Measurements from ENCODE around the gene CTIF.

Gene CTIF

GRCh38 chr18:48659188-48660009 lies 120.6 kb downstream of the CTIF start:
- no peak for DNase-seq (ENCODE audit: low read depth, low spot score)
- H3K4me1 ChIP-seq (ENCODE audit: control insufficient read depth, insufficient read depth, low read length) = 0 out of 2 replicates have a peak, but pooled peaks cover 2% of the 10 kb centered on the region
- H3K4me3 ChIP-seq (ENCODE audit: low read length) = no peak overlapping the region
- H3K27me3 ChIP-seq (ENCODE audit: control insufficient read depth, insufficient read depth, low read length) = no peaks in the 10 kb centered on the region
- H3K36me3 ChIP-seq (ENCODE audit: control insufficient read depth, insufficient read depth, low read length) = no peaks in the 10 kb centered on the region
- no peaks in the 10 kb centered on the region for H3K9me3 ChIP-seq (ENCODE audit: control insufficient read depth, insufficient read depth, low read length)
- WGBS (ENCODE audit: insufficient coverage, insufficient read length) = no CpG with 5 or more reads among the region's 19 CpGs
- H3K27ac ChIP-seq (ENCODE audit: low read length) = no peak overlapping the region

GRCh38 chr18:48660346-48661228 lies 121.8 kb downstream of the CTIF start:
- Histone ChIP-seq H3K4me1 (ENCODE audit: control insufficient read depth, insufficient read depth, low read length) (0 out of 2 replicates have a peak, but pooled peaks cover 2% of the 10 kb centered on the region), H3K36me3 (ENCODE audit: control insufficient read depth, insufficient read depth, low read length) (no peaks in the 10 kb centered on the region), H3K27me3 (ENCODE audit: control insufficient read depth, insufficient read depth, low read length) (no peaks in the 10 kb centered on the region), H3K9me3 (ENCODE audit: control insufficient read depth, insufficient read depth, low read length) (no peaks in the 10 kb centered on the region), H3K27ac (ENCODE audit: low read length) (no peak overlapping the region), H3K4me3 (ENCODE audit: low read length) (no peak overlapping the region)
- DNase-seq (ENCODE audit: low read depth, low spot score) = no peak
- no CpG with 5 or more reads among the region's 7 CpGs for WGBS (ENCODE audit: insufficient coverage, insufficient read length)

GRCh38 chr18:48661421-48661820 lies 122.6 kb downstream of the CTIF start:
- DNase-seq (ENCODE audit: low read depth, low spot score) = no peak
- no CpG with 5 or more reads among the region's 7 CpGs for WGBS (ENCODE audit: insufficient coverage, insufficient read length)
- H3K9me3 ChIP-seq (ENCODE audit: control insufficient read depth, insufficient read depth, low read length) = no peaks in the 10 kb centered on the region
- no peaks in the 10 kb centered on the region for H3K27me3 ChIP-seq (ENCODE audit: control insufficient read depth, insufficient read depth, low read length)
- no peaks in the 10 kb centered on the region for H3K36me3 ChIP-seq (ENCODE audit: control insufficient read depth, insufficient read depth, low read length)
- H3K4me3 ChIP-seq (ENCODE audit: low read length) = no peak overlapping the region
- H3K4me1 ChIP-seq (ENCODE audit: control insufficient read depth, insufficient read depth, low read length) = 0 out of 2 replicates have a peak, but pooled peaks cover 2% of the 10 kb centered on the region
- no peak overlapping the region for H3K27ac ChIP-seq (ENCODE audit: low read length)

GRCh38 chr18:48662011-48662661 lies 123.3 kb downstream of the CTIF start:
- Histone ChIP-seq H3K9me3 (ENCODE audit: control insufficient read depth, insufficient read depth, low read length) (no peaks in the 10 kb centered on the region), H3K27me3 (ENCODE audit: control insufficient read depth, insufficient read depth, low read length) (no peaks in the 10 kb centered on the region), H3K4me3 (ENCODE audit: low read length) (no peak overlapping the region), H3K27ac (ENCODE audit: low read length) (no peak overlapping the region), H3K36me3 (ENCODE audit: control insufficient read depth, insufficient read depth, low read length) (no peaks in the 10 kb centered on the region), H3K4me1 (ENCODE audit: control insufficient read depth, insufficient read depth, low read length) (0 out of 2 replicates have a peak, but pooled peaks cover 2% of the 10 kb centered on the region)
- no peak for DNase-seq (ENCODE audit: low read depth, low spot score)
- no CpG with 5 or more reads among the region's 9 CpGs for WGBS (ENCODE audit: insufficient coverage, insufficient read length)

GRCh38 chr18:48663096-48663930 lies 124.5 kb downstream of the CTIF start:
- Histone ChIP-seq H3K9me3 (ENCODE audit: control insufficient read depth, insufficient read depth, low read length) (no peaks in the 10 kb centered on the region), H3K27me3 (ENCODE audit: control insufficient read depth, insufficient read depth, low read length) (no peaks in the 10 kb centered on the region), H3K4me3 (ENCODE audit: low read length) (no peak overlapping the region), H3K36me3 (ENCODE audit: control insufficient read depth, insufficient read depth, low read length) (no peaks in the 10 kb centered on the region), H3K27ac (ENCODE audit: low read length) (no peak overlapping the region), H3K4me1 (ENCODE audit: control insufficient read depth, insufficient read depth, low read length) (0 out of 2 replicates have a peak, but pooled peaks cover 2% of the 10 kb centered on the region)
- no peak for DNase-seq (ENCODE audit: low read depth, low spot score)
- no CpG with 5 or more reads among the region's 14 CpGs for WGBS (ENCODE audit: insufficient coverage, insufficient read length)

- no peak overlapping the region for H3K27ac ChIP-seq (ENCODE audit: low read length)
- 0 out of 2 replicates have a peak, but pooled peaks cover 2% of the 10 kb centered on the region for H3K4me1 ChIP-seq (ENCODE audit: control insufficient read depth, insufficient read depth, low read length)
- H3K36me3 ChIP-seq (ENCODE audit: control insufficient read depth, insufficient read depth, low read length) = no peaks in the 10 kb centered on the region
- no peak overlapping the region for H3K4me3 ChIP-seq (ENCODE audit: low read length)
- no peaks in the 10 kb centered on the region for H3K9me3 ChIP-seq (ENCODE audit: control insufficient read depth, insufficient read depth, low read length)
- WGBS (ENCODE audit: insufficient coverage, insufficient read length) = no CpG with 5 or more reads among the region's 29 CpGs
- no peak for DNase-seq (ENCODE audit: low read depth, low spot score)
- H3K27me3 ChIP-seq (ENCODE audit: control insufficient read depth, insufficient read depth, low read length) = no peaks in the 10 kb centered on the region
Observed at GRCh38 chr18:48663931-48664847, 125.4 kb downstream of the CTIF start.

GRCh38 chr18:48665654-48666053 lies 126.8 kb downstream of the CTIF start:
- Histone ChIP-seq H3K4me1 (ENCODE audit: control insufficient read depth, insufficient read depth, low read length) (0 out of 2 replicates have a peak, but pooled peaks cover 2% of the 10 kb centered on the region), H3K36me3 (ENCODE audit: control insufficient read depth, insufficient read depth, low read length) (0 out of 2 replicates have a peak, but pooled peaks cover under 1% of the 10 kb centered on the region), H3K9me3 (ENCODE audit: control insufficient read depth, insufficient read depth, low read length) (no peaks in the 10 kb centered on the region), H3K27ac (ENCODE audit: low read length) (no peak overlapping the region), H3K4me3 (ENCODE audit: low read length) (no peak overlapping the region), H3K27me3 (ENCODE audit: control insufficient read depth, insufficient read depth, low read length) (no peaks in the 10 kb centered on the region)
- no peak for DNase-seq (ENCODE audit: low read depth, low spot score)

GRCh38 chr18:48666613-48667012 lies 127.8 kb downstream of the CTIF start:
- no peak overlapping the region for H3K27ac ChIP-seq (ENCODE audit: low read length)
- H3K9me3 ChIP-seq (ENCODE audit: control insufficient read depth, insufficient read depth, low read length) = no peaks in the 10 kb centered on the region
- H3K4me3 ChIP-seq (ENCODE audit: low read length) = no peak overlapping the region
- no CpG with 5 or more reads among the region's 4 CpGs for WGBS (ENCODE audit: insufficient coverage, insufficient read length)
- H3K27me3 ChIP-seq (ENCODE audit: control insufficient read depth, insufficient read depth, low read length) = no peaks in the 10 kb centered on the region
- 0 out of 2 replicates have a peak, but pooled peaks cover 2% of the 10 kb centered on the region for H3K4me1 ChIP-seq (ENCODE audit: control insufficient read depth, insufficient read depth, low read length)
- DNase-seq (ENCODE audit: low read depth, low spot score) = no peak
- H3K36me3 ChIP-seq (ENCODE audit: control insufficient read depth, insufficient read depth, low read length) = peaks cover 4% of the 10 kb centered on the region; the same call in 1 of the 2 replicates

Measured in iPS DF 6.9 (cell line).